Stimulated activated CD4-positive, alpha-beta T cell treated with anti-CD3 and anti-CD28 coated beads, Interleukin-4, amount 100 ng/mL, for 24 hours (primary cell): Measurements from ENCODE around the gene ESM1.

Source experiments
- DNase-seq: peaks from one replicate; pipeline ENCODE4 v3.0.0-alpha.2; 2020

ESM1 gene

DNA sequence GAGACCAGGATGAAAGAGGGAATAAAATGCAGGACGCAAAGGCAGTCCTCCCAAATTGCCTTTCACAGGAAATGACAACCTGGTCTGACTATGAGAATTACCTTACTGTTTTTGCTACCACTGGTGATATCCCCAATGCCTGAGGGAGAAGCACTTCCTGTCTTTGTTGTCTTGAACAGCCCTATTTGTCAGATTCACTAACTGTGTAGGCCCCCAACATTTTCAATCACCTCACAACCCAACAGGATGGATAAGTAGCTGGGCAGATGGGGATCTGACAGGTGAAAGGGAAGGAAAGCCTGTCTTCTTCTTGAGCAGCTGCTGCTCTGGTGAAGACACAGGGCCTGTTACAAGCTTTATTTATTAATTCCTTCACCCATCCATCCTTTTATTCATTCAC is 9.7 kb downstream of the ESM1 start:
- DNase-seq = no peak

- DNase-seq = no peak
These were observed 15.3 kb downstream of the ESM1 start for GRCh38 chr5:54969856-54970828.

- no peak for DNase-seq
These were observed 16.2 kb downstream of the ESM1 start for GRCh38 chr5:54969242-54969641.

DNA sequence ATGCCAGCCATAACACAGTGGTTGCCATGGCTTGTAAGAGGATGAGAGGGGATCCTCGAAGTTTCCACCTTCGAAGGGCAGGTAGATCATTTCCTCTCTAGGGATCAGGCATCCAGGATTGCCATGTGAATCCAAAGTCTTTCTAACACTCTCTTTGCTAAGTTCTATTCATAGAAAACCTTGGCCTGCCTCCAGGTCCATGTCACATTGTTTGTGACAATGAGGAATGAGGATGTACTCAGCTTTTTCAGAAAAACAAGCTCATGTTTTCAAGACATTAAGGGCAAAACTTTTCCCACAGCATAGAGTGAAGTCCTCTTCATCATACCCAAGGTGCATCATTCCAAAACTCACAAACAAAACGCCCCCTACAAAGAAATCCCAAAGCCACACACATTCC is 19.6 kb downstream of the ESM1 start:
- no peak for DNase-seq

DNA sequence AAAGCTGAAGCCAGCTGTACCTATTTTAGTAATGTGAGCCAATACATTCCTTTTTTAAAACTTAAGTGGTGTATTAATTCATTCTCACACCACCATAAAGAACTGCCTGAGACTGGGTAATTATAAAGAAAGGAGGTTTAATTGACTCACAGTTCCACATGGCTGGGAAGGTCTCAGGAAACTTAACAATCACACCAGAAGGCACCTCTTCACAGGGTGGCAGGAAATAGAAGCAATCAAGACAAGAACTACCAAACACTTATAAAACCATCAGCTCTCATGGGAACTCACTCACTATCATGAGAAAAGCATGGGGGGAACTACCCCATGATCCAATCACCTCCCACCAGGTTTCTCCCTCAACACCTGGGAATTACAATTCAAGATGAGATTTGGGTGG is 21.0 kb downstream of the ESM1 start:
- no peak for DNase-seq

- DNase-seq = no peak
These were observed 25.5 kb downstream of the ESM1 start for GRCh38 chr5:54959673-54960418.

- DNase-seq = no peak
These were observed 28.5 kb downstream of the ESM1 start for GRCh38 chr5:54956922-54957321.

- DNase-seq = no peak
These were observed 38.2 kb downstream of the ESM1 start for GRCh38 chr5:54947187-54947586.

DNA sequence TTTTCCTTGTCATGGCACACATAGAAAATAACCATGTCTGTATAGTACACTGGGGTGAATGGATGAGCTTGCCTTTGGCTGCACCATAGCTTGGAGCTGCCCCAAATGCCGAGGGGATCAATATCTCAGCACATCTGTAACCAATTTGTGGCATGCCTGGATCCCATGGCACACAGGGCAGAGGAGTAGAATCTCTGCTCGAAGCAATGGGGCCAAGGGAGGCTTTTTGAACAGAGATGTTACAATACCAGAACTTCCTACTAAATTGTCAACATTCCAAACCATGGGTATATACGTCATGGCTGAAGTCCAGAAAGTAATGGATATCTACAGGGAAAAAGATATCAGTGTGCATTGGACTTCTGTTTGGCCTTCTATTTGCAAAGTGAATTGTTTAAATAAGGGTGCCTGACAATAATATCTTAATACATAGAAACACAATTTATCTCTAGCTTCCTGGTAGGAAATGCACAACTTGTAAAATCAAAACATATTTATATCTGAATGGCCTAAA is 39.0 kb downstream of the ESM1 start:
- no peak for DNase-seq

GRCh38 chr5:54944364-54944763 is 41.0 kb downstream of the ESM1 start:
- DNase-seq = peak; percentile 41

DNA sequence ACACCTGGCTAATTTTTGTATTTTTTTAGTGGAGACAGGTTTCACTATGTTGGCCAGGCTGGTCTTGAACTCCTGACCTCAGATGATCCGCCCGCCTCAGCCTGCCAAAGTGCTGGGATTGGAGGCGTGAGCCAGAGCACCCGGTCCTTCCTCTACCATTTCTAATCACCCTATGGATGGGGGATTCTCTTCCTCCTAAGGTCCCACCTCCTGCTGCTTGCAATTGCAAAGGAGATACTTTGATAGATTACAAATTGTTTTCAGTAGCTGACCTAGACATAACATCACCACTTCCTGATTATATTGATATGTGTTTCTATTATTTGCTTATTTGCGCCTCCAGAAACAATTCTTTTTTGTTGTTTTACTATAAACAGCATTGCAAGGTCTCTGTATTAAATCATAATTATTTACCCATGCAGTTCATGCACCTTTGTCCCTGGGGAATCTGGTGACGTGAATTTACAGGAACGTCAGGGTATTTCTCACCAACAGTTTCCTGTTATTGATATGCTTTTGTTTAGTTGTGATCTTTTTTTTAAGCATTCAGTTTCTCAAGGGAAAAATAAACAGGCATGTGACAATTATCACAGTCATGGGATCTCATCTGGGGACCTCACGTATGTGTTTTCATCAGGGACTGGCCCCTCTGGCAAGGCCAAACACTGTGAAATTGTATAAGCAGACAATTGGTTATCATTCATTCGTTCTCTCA is 43.2 kb downstream of the ESM1 start:
- no peak for DNase-seq

- no peak for DNase-seq
These were observed 49.2 kb downstream of the ESM1 start for GRCh38 chr5:54936201-54936600.

DNA sequence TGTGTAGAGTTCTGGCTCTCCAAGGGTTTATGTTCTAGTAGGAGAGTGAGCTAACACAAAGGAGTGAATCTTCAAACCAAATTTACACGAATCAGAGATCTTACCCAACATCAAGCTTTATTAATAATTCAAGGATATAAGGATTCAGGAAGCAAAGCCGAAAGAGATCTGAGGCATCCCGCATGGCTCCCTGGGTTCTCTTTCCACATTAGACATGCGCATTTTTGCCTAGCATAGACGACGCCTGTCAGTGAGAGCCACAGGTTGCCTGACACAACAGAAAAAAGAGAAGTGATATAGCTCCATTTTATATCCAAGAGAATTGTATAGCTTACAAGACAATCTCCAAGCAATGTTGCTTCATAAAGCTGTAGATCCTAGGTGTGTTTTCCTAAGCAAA is 52.6 kb downstream of the ESM1 start:
- no peak for DNase-seq

- DNase-seq = no peak
These were observed 54.7 kb downstream of the ESM1 start for GRCh38 chr5:54930736-54931135.
